ENCODE data around the gene PLPP2.
A peak's percentile ranks its signal among the peaks of the same experiment; 100 is the strongest.

PLPP2 gene

DNA sequence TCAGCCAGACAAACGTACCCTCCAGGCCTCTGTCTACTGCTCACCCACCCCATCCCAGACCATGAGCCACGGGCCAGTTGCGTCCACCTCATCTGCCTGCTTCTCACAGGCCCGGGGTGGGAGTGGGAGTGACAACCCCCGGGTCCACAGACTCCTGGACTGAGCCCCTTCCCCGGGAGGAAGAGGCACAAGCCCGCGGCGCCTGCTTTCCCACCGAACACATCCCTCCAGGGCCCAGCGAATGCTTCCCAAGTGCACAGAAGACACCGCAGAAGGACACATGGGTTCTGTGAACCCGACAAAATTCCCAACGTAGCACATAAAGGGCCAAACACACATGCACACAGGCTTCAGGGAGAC lies 18.0 kb upstream of the PLPP2 start:
- DNase-seq (ENCODE audit: low spot score in 2 of 2) (no peak), ATAC-seq (ENCODE audit: low read depth) (no peak)
- Mint-ChIP-seq H3K9me3 (no peaks in the 10 kb centered on the region), H3K27ac (no peak overlapping the region), H3K4me1 (peaks cover 2% of the 10 kb centered on the region), H3K4me3 (no peak overlapping the region), H3K36me3 (peaks cover 31% of the 10 kb centered on the region), H3K27me3 (no peaks in the 10 kb centered on the region)

GRCh38 chr19:308471-309205 lies 17.4 kb upstream of the PLPP2 start:
- H3K36me3 Mint-ChIP-seq, result peaks cover 25% of the 10 kb centered on the region
- peaks cover 2% of the 10 kb centered on the region for H3K4me1 Mint-ChIP-seq
- no peak overlapping the region for H3K4me3 Mint-ChIP-seq
- ATAC-seq (ENCODE audit: low read depth) (no peak), DNase-seq (ENCODE audit: low spot score in 2 of 2) (no peak)
- H3K9me3 Mint-ChIP-seq, result no peaks in the 10 kb centered on the region
- H3K27ac Mint-ChIP-seq, result no peak overlapping the region
- H3K27me3 Mint-ChIP-seq, result no peaks in the 10 kb centered on the region

- H3K4me1 Mint-ChIP-seq, result peaks cover 2% of the 10 kb centered on the region
- no peaks in the 10 kb centered on the region for H3K9me3 Mint-ChIP-seq
- no peak overlapping the region for H3K27ac Mint-ChIP-seq
- DNase-seq (ENCODE audit: low spot score in 2 of 2), result no peak
- H3K4me3 Mint-ChIP-seq, result no peak overlapping the region
- no peaks in the 10 kb centered on the region for H3K27me3 Mint-ChIP-seq
- peaks cover 23% of the 10 kb centered on the region for H3K36me3 Mint-ChIP-seq
- ATAC-seq (ENCODE audit: low read depth), result no peak
Measured at GRCh38 chr19:307793-308420, 16.7 kb upstream of the PLPP2 start.

DNA sequence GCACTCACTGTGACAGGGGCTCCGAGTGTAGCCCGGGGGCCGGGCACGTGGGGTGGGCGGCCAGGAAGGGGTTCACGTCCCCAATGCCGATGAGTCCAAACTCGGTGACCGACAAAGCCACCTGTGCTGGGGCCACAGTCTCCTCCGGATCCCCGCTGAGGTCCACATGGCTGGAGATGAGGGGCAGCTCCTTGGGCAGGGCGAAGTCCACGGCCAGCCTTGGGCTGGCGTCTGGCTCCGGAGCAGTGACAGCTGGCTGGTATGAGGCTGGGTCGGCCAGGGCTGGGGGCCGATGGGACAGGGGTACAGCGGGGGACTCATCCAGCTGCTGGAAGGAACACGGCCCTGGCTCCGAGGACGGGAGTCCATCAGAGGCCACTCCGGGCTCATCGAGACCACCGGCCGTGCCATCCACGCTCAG lies 15.9 kb upstream of the PLPP2 start:
- no peak overlapping the region for H3K4me3 Mint-ChIP-seq
- peaks cover 23% of the 10 kb centered on the region for H3K36me3 Mint-ChIP-seq
- no peaks in the 10 kb centered on the region for H3K9me3 Mint-ChIP-seq
- no peaks in the 10 kb centered on the region for H3K27me3 Mint-ChIP-seq
- H3K27ac Mint-ChIP-seq, result no peak overlapping the region
- DNase-seq (ENCODE audit: low spot score in 2 of 2) (no peak), ATAC-seq (ENCODE audit: low read depth) (no peak)
- H3K4me1 Mint-ChIP-seq, result peaks cover 2% of the 10 kb centered on the region

GRCh38 chr19:306151-306900 lies 15.1 kb upstream of the PLPP2 start:
- Mint-ChIP-seq H3K9me3 (no peaks in the 10 kb centered on the region), H3K27ac (no peak overlapping the region), H3K4me3 (no peak overlapping the region), H3K27me3 (no peaks in the 10 kb centered on the region), H3K36me3 (peaks cover 23% of the 10 kb centered on the region), H3K4me1 (peaks cover 2% of the 10 kb centered on the region)
- DNase-seq (ENCODE audit: low spot score in 2 of 2) (no peak), ATAC-seq (ENCODE audit: low read depth) (no peak)

DNA sequence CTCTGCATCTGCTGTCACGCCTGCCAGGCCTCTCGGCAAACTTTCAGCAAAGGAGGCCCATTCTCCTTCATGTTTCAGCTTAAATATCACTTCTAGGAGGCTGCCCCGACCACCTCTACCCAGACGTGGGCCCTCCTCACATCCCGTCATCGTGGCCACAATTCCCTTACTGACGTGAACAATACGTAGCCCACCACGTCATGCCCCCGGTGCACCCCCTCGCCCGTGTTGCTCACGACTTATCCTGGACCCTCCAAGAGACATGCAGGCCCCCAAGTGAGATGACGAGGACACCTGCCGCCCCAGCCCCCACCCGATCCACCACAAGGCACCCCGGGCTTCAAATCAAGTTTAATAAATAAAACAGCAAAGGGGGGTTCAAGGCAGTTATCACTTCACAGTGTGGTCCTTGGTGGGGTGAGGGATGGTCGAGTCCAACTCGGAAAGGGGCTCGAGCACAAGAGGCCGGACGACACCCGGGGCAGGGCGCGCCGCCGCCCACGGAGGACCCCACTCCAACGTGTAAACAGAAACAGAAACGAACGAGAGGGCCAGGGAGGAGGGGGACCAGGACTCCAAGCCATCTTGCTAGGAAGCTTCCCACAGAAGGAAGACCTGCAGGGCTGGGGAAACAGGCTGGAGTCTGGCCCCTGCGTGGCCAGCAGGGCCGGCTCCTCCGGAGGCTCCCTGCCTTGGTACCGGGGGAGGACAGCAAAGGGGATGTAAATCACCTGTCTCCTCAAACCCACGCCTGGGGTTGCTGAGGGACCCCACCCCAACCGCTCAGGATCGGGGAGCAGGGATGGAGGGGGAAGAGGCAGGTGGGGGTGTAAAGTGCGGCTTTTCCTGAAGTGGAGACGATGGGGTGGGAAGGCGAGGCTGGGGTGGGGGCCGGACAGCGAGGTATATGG lies 14.3 kb upstream of the PLPP2 start:
- Mint-ChIP-seq H3K27me3 (no peaks in the 10 kb centered on the region), H3K4me3 (no peak overlapping the region), H3K4me1 (peaks cover 2% of the 10 kb centered on the region), H3K27ac (no peak overlapping the region), H3K9me3 (no peaks in the 10 kb centered on the region), H3K36me3 (peaks cover 20% of the 10 kb centered on the region)
- ATAC-seq (ENCODE audit: low read depth) (no peak), DNase-seq (ENCODE audit: low spot score in 2 of 2) (no peak)

GRCh38 chr19:296476-297225 lies 5.4 kb upstream of the PLPP2 start:
- Mint-ChIP-seq H3K4me3 (no peak overlapping the region), H3K36me3 (no peaks in the 10 kb centered on the region), H3K27me3 (peaks cover 17% of the 10 kb centered on the region), H3K9me3 (no peaks in the 10 kb centered on the region), H3K27ac (no peak overlapping the region), H3K4me1 (peaks cover 2% of the 10 kb centered on the region)
- no peak for ATAC-seq (ENCODE audit: low read depth)
- no peak for DNase-seq (ENCODE audit: low spot score in 2 of 2)

- Mint-ChIP-seq H3K27me3 (peaks cover 17% of the 10 kb centered on the region), H3K4me3 (no peak overlapping the region), H3K36me3 (no peaks in the 10 kb centered on the region), H3K27ac (no peak overlapping the region), H3K9me3 (no peaks in the 10 kb centered on the region), H3K4me1 (peaks cover 2% of the 10 kb centered on the region)
- ATAC-seq (ENCODE audit: low read depth), result no peak
- DNase-seq (ENCODE audit: low spot score in 2 of 2), result no peak
Measured at GRCh38 chr19:295687-296370, 4.6 kb upstream of the PLPP2 start.

GRCh38 chr19:294946-295686 lies 3.9 kb upstream of the PLPP2 start:
- DNase-seq (ENCODE audit: low spot score in 2 of 2) (peak in 1 of 2 donors; percentile 50), ATAC-seq (ENCODE audit: low read depth) (peak; percentile 56)
- H3K36me3 Mint-ChIP-seq, result no peaks in the 10 kb centered on the region
- H3K4me3 Mint-ChIP-seq, result peak overlapping the region; percentile 12
- peaks cover 2% of the 10 kb centered on the region for H3K4me1 Mint-ChIP-seq
- H3K27ac Mint-ChIP-seq, result no peak overlapping the region
- peaks cover 17% of the 10 kb centered on the region for H3K27me3 Mint-ChIP-seq
- H3K9me3 Mint-ChIP-seq, result no peaks in the 10 kb centered on the region

- Mint-ChIP-seq H3K36me3 (no peaks in the 10 kb centered on the region), H3K4me1 (peaks cover 2% of the 10 kb centered on the region), H3K4me3 (peak overlapping the region; percentile 12), H3K27me3 (peaks cover 20% of the 10 kb centered on the region), H3K27ac (no peak overlapping the region), H3K9me3 (no peaks in the 10 kb centered on the region)
- DNase-seq (ENCODE audit: low spot score in 2 of 2) (no peak), ATAC-seq (ENCODE audit: low read depth) (no peak)
Measured at GRCh38 chr19:294341-294945, 3.2 kb upstream of the PLPP2 start.

DNA sequence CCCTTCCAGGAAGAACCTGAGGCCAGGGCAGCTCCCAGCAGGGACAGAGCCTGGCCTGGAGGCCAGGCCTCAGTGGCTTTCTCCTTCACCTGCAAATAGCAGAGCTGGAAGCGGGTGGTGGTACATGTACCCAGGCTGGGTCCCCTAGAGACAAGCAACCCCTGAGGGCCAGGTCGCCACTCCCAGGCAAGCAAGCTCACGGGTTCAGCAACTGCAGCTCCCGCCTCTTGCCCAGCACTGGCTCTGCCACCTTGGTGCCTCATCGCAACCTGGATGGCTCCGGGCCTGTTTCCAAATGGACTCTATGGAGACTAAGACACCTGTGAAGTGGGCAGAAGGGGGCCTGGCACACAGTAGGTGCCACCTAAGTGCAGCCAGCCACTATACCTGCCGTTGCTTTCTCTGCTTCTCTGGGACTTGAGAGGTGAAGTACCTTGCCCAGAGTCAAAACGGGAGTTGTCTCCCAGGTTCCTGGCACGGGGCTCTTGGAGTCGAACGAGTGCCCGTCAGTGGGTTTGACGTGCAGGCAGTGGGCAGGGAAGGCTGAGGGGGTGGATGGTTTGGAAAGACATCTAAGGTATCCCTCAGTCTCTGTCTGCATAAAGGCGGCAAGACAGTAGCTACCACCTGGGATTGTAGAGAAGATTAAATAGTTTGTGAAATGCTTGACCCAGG lies 2.4 kb upstream of the PLPP2 start:
- DNase-seq (ENCODE audit: low spot score in 2 of 2) (no peak), ATAC-seq (ENCODE audit: low read depth) (no peak)
- Mint-ChIP-seq H3K27me3 (peaks cover 20% of the 10 kb centered on the region), H3K4me3 (no peak overlapping the region), H3K36me3 (no peaks in the 10 kb centered on the region), H3K4me1 (peaks cover 2% of the 10 kb centered on the region), H3K27ac (no peak overlapping the region), H3K9me3 (no peaks in the 10 kb centered on the region)

GRCh38 chr19:292951-293350 lies 1.7 kb upstream of the PLPP2 start:
- Mint-ChIP-seq H3K27ac (no peak overlapping the region), H3K4me3 (no peak overlapping the region), H3K36me3 (no peaks in the 10 kb centered on the region), H3K27me3 (peaks cover 22% of the 10 kb centered on the region), H3K9me3 (no peaks in the 10 kb centered on the region), H3K4me1 (peaks cover 2% of the 10 kb centered on the region)
- DNase-seq (ENCODE audit: low spot score in 2 of 2) (no peak), ATAC-seq (ENCODE audit: low read depth) (no peak)
